K562 (cell line): ENCODE data around the gene DST. TPM values are rescaled to one million over a fixed set of nuclear protein-coding genes. Genes with fewer than 3 reads are reported as not detected.

Experiments used
- ATAC-seq: fragments of 200-7000 bp; cut with Tn5 transposase; 3 replicates; pipeline ENCODE4 v1.9.1; 2020; ENCODE audit warnings: moderate library complexity
- BruUV-seq: library from RNA; stranded (reverse); fragments of 400-500 nt; replicated peaks from 2 replicates; lab custom pipeline; 2021; lab: Mats Ljungman, UMichigan
- CTCF ChIA-PET: fragments of 300-600 bp; formaldehyde crosslinking; extraction: SDS; loops from one replicate; lab custom pipeline; 2021; ENCODE audit warnings: low intra/inter-chr PET ratio; lab: Yijun Ruan, JAX
- POLR2A ChIA-PET: fragments of 300-600, 350-650 bp; sonication (Branson Sonifier 250); formaldehyde crosslinking; extraction: SDS; loops from one replicate; lab custom pipeline; 2021; ENCODE audit warnings: antibody characterized with exemption, inconsistent platforms; lab: Yijun Ruan, JAX
- DNase-seq, 4 experiments: peaks; one replicate each; pipeline versions ENCODE4 v3.0.0 to v3.0.0-alpha.2; 2011 to 2018; ENCODE audit warnings: low spot score in 3 of 4, mixed read lengths in 3 of 4; ENCODE audit errors: extremely low read depth in 1 of 4
- FAIRE-seq: peaks from 2 replicates; lab custom pipeline; 2011; peaks lifted over from hg19 to GRCh38; lab: Jason Lieb, UNC
- H2AFZ ChIP-seq: 2 replicates; pipeline ENCODE4 v1.6.0; 2011; ENCODE audit warnings: low read depth, low read length, control low read depth, inconsistent platforms
- H3K27ac ChIP-seq: fragments of 200-600 bp; 3 replicates; pipeline ENCODE4 v1.8.0; 2011; ENCODE audit warnings: low read depth, mild to moderate bottlenecking, control low read depth, inconsistent platforms, low read length, moderate library complexity, mixed read lengths; ENCODE audit errors: extremely low read depth
- H3K27me3 ChIP-seq, 2 experiments: fragments of 300-600 bp in 1 of 2; 2 replicates in 1 of 2; 3 replicates in 1 of 2; pipeline versions ENCODE4 v1.6.0 to v1.8.0; 2011; ENCODE audit warnings: inconsistent platforms in 2 of 2, low read length in 2 of 2, mild to moderate bottlenecking in 1 of 2, mixed read lengths in 1 of 2, moderate library complexity in 1 of 2; ENCODE audit not compliant: control insufficient read depth in 2 of 2, insufficient read depth in 2 of 2
- H3K36me3 ChIP-seq: fragments of 300-600 bp; 3 replicates; pipeline ENCODE4 v1.8.0; 2011; ENCODE audit warnings: mild to moderate bottlenecking, low read length, inconsistent platforms; ENCODE audit not compliant: control insufficient read depth, insufficient read depth
- H3K4me1 ChIP-seq, 2 experiments: fragments of 200-600 bp in 1 of 2; replicated peaks in 1 of 2; 2 replicates in 1 of 2; 3 replicates in 1 of 2; pipeline versions ENCODE4 v1.5.1 to v1.8.0; 2011; ENCODE audit warnings: inconsistent platforms in 2 of 2, low read length in 2 of 2, mild to moderate bottlenecking in 1 of 2, mixed read lengths in 1 of 2, moderate library complexity in 1 of 2; ENCODE audit not compliant: control insufficient read depth in 2 of 2, insufficient read depth in 2 of 2
- H3K4me2 ChIP-seq: 2 replicates; pipeline ENCODE4 v1.6.1; 2011; ENCODE audit warnings: low read length, control low read depth, inconsistent platforms, mixed read lengths; ENCODE audit not compliant: insufficient read depth
- H3K4me3 ChIP-seq: fragments of 200-600 bp; sonication (generic), shearing (Covaris generic); 2 replicates; pipeline ENCODE4 v1.5.1; 2016; ENCODE audit warnings: control low read depth, inconsistent platforms
- H3K79me2 ChIP-seq: fragments of 200-600 bp; 3 replicates; pipeline ENCODE4 v1.8.0; 2011; ENCODE audit warnings: low read length, inconsistent platforms; ENCODE audit not compliant: control insufficient read depth, insufficient read depth
- H3K9ac ChIP-seq, 2 experiments: 2 replicates each; pipeline versions ENCODE4 v1.6.0 to v1.6.1; 2011; ENCODE audit warnings: low read depth in 2 of 2, low read length in 2 of 2, control low read depth in 1 of 2, inconsistent platforms in 1 of 2, mild to moderate bottlenecking in 1 of 2, mixed read lengths in 1 of 2; ENCODE audit not compliant: insufficient read depth in 1 of 2
- H3K9me1 ChIP-seq: one replicate; pipeline ENCODE4 v1.6.0; 2011; ENCODE audit warnings: inconsistent platforms, mild to moderate bottlenecking, low read length, moderate library complexity; ENCODE audit not compliant: control insufficient read depth, insufficient read depth
- H3K9me3 ChIP-seq: replicated peaks from 2 replicates; pipeline ENCODE4 v1.5.1; 2011; ENCODE audit warnings: low read depth, low read length, inconsistent platforms; ENCODE audit not compliant: control insufficient read depth, insufficient read depth
- H4K20me1 ChIP-seq: replicated peaks from 2 replicates; pipeline ENCODE4 v1.6.1; 2011; ENCODE audit warnings: low read length, inconsistent platforms, mixed read lengths; ENCODE audit not compliant: control insufficient read depth, insufficient read depth
- BDP1 ChIP-seq: IDR thresholded peaks from 3 replicates; pipeline ENCODE4 v1.6.1; 2011; ENCODE audit not compliant: insufficient read length, insufficient read depth
- BMI1 ChIP-seq: fragments of 150-350 bp; IDR thresholded peaks from 2 replicates; pipeline ENCODE4 v1.6.1; 2014; ENCODE audit warnings: low read length
- BRCA1 ChIP-seq, 2 experiments: fragments of 450-650 bp in 1 of 2; sonication (generic) in 1 of 2; formaldehyde crosslinking in 1 of 2; IDR thresholded peaks; 2 replicates each; pipeline versions ENCODE4 v1.5.0 to v1.6.1; 2017 to 2020; ENCODE audit warnings: mild to moderate bottlenecking in 1 of 2, missing genetic modification reagents in 1 of 2
- BRD9 ChIP-seq: fragments of 450-650 bp; IDR thresholded peaks from 2 replicates; pipeline ENCODE4 v1.6.1; 2018; ENCODE audit warnings: low read depth; ENCODE audit not compliant: partially characterized antibody
- CBX3 ChIP-seq, 2 experiments: IDR thresholded peaks; 1 replicate in 1 of 2; 2 replicates in 1 of 2; pipeline ENCODE4 v1.6.1; 2012; ENCODE audit warnings: inconsistent platforms in 2 of 2, low read length in 2 of 2, borderline replicate concordance in 1 of 2, control low read depth in 1 of 2
- CCNT2 ChIP-seq: IDR thresholded peaks from 2 replicates; pipeline ENCODE4 v1.6.1; 2011; ENCODE audit warnings: borderline replicate concordance, low read depth, mild to moderate bottlenecking, moderate library complexity, mixed read lengths, low read length; ENCODE audit not compliant: insufficient read length; ENCODE audit errors: extremely low read depth
- CEBPB ChIP-seq: fragments of 450-650 bp; IDR thresholded peaks from 2 replicates; pipeline ENCODE4 v1.6.1; 2016; ENCODE audit warnings: missing genetic modification characterization, missing compliant biosample characterization
- CREB1 ChIP-seq, 2 experiments: sonication (generic) in 1 of 2; formaldehyde crosslinking in 1 of 2; IDR thresholded peaks; 2 replicates each; pipeline versions ENCODE4 v1.6.1 to v1.8.0; 2012 to 2022; ENCODE audit warnings: inconsistent platforms in 1 of 2, mild to moderate bottlenecking in 1 of 2, missing genetic modification reagents in 1 of 2, moderate library complexity in 1 of 2
- DNMT1 ChIP-seq: fragments of 450-650 bp; IDR thresholded peaks from 2 replicates; pipeline ENCODE4 v1.6.1; 2016; ENCODE audit warnings: antibody characterized with exemption, mild to moderate bottlenecking
- HNRNPK ChIP-seq: fragments of 200-400 bp; formaldehyde crosslinking; IDR thresholded peaks from one replicate; pipeline ENCODE4 v1.6.1; 2018; ENCODE audit warnings: mild to moderate bottlenecking, low read depth, low read length; ENCODE audit not compliant: poor library complexity, severe bottlenecking
- NR3C1 ChIP-seq: sonication (generic); formaldehyde crosslinking; IDR thresholded peaks from 2 replicates; pipeline ENCODE4 v1.8.1; 2022; ENCODE audit warnings: missing genetic modification reagents
- U2AF1 ChIP-seq: fragments of 200-400 bp; formaldehyde crosslinking; optimal IDR thresholded peaks from 2 replicates; pipeline ENCODE3; 2017; ENCODE audit warnings: mild to moderate bottlenecking, low read depth, low read length, moderate library complexity
- ZNF57 ChIP-seq: fragments of 450-650 bp; formaldehyde crosslinking; IDR thresholded peaks from 2 replicates; pipeline ENCODE4 v1.4.0; 2020; ENCODE audit warnings: mild to moderate bottlenecking, moderate library complexity
- WGBS: fragments of 100-300 bp; shearing (Covaris generic); methylation state at CpG from one replicate; pipeline ENCODE4 v1.1.6; 2016; ENCODE audit warnings: low coverage, mixed read lengths; ENCODE audit not compliant: insufficient coverage; ENCODE audit errors: missing lambda C conversion rate; 5-methylcytosine and 5-hydroxymethylcytosine counted together
- in situ Hi-C: fragments of 300-500 bp; cut with MboI; formaldehyde crosslinking; loops from 4 replicates; pipeline ENCODE4 v1.15.0; 2018; ENCODE audit warnings: inconsistent platforms, mixed read lengths
- intact Hi-C: fragments of 100-400 bp; cut with micrococcal nuclease; formaldehyde crosslinking; loops from 2 replicates; pipeline ENCODE4 v1.14.2; 2022
- polyA plus RNA-seq, 8 experiments: library from polyadenylated mRNA; depleted of rRNA in 4 of 8; stranded (reverse) in 5 of 8; unstranded in 3 of 8; fragments of >200 nt; fragmentation: Nextera tagmentation in 2 of 8; fragmentation: Illumina TruSeq in 1 of 8; extraction: Ambion mirVana in 2 of 8; extraction: Trizol in 1 of 8; gene quantifications; 2 replicates each; pipeline versions ENCODE4 v1.2.1 to v1.2.3, GENCODE V29; 2011 to 2014; ENCODE audit warnings: inconsistent platforms in 1 of 8, missing spikeins in 1 of 8
- total RNA-seq, 7 experiments: library from RNA; depleted of rRNA in 6 of 7; stranded (reverse); fragments of >200 nt in 6 of 7; fragmentation: Illumina TruSeq in 2 of 7; extraction: Trizol in 2 of 7; gene quantifications; 2 replicates each; pipeline versions ENCODE4 v1.2.1 to v1.2.3, GENCODE V29; 2011 to 2021; ENCODE audit warnings: low replicate concordance in 1 of 7
- TF ChIP-seq, protein P1 (sequence below): fragments of 200-400 bp; formaldehyde crosslinking; IDR thresholded peaks from 2 replicates; pipeline ENCODE4 v1.6.1; 2017; ENCODE audit warnings: mild to moderate bottlenecking, low read depth, low read length, moderate library complexity
- TF ChIP-seq, protein P2 (sequence below), 2 experiments: fragments of 450-650 bp in 1 of 2; sonication (generic) in 1 of 2; formaldehyde crosslinking; conservative IDR thresholded peaks; 2 replicates each; pipeline versions ENCODE4 v1.4.0 to v1.8.1; 2020 to 2022; ENCODE audit warnings: mild to moderate bottlenecking in 1 of 2, missing genetic modification reagents in 1 of 2

DST gene
- total and polyA plus RNA-seq, 9 of the 15 experiments (the other 6 are each of a cell fraction or from before 2014, with no cell fraction given), result 5.2 to 21.9 (median 13.3) TPM

DNA sequence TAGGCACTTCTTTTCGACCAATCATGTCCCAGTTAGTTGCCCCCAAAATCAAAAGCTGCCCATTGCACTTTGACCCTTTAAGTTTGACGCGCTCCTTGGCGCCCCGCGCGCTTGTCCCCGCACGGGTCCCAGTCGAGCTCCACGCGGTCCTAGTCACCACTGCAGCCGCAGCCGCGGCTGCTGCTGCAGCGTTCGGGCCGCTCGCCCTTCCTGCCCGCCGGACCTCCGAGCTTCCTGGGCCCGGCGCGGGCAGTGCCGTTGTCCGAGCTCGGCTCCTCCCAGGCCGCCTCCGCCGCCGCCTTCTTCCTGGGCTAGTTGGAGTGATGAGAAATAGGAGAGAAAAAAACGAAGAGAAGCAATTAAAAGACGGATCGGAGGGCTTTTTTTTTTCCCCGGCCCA lies 209.6 kb downstream of the DST start:
- no peaks in the 10 kb centered on the region for H4K20me1 ChIP-seq
- peaks cover 12 to 34% of the 10 kb centered on the region in 2 experiments for H3K27me3 ChIP-seq
- no peak for TF ChIP-seq DNMT1
- no peak for TF ChIP-seq BDP1
- no peak for TF ChIP-seq CEBPB
- TF ChIP-seq CCNT2, result no peak
- TF ChIP-seq, protein P1, sequence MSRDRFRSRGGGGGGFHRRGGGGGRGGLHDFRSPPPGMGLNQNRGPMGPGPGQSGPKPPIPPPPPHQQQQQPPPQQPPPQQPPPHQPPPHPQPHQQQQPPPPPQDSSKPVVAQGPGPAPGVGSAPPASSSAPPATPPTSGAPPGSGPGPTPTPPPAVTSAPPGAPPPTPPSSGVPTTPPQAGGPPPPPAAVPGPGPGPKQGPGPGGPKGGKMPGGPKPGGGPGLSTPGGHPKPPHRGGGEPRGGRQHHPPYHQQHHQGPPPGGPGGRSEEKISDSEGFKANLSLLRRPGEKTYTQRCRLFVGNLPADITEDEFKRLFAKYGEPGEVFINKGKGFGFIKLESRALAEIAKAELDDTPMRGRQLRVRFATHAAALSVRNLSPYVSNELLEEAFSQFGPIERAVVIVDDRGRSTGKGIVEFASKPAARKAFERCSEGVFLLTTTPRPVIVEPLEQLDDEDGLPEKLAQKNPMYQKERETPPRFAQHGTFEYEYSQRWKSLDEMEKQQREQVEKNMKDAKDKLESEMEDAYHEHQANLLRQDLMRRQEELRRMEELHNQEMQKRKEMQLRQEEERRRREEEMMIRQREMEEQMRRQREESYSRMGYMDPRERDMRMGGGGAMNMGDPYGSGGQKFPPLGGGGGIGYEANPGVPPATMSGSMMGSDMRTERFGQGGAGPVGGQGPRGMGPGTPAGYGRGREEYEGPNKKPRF, result no peak
- TF ChIP-seq U2AF1, result no peak
- TF ChIP-seq, protein P2, sequence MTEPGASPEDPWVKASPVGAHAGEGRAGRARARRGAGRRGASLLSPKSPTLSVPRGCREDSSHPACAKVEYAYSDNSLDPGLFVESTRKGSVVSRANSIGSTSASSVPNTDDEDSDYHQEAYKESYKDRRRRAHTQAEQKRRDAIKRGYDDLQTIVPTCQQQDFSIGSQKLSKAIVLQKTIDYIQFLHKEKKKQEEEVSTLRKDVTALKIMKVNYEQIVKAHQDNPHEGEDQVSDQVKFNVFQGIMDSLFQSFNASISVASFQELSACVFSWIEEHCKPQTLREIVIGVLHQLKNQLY (CRISPR knock-in tag; conservative IDR thresholded peaks at IDR 0.05), result no peak
- no peak for TF ChIP-seq CREB1 (IDR thresholded peaks at IDR 0.05)
- no peak for TF ChIP-seq CREB1 (CRISPR knock-in tag; IDR thresholded peaks at IDR 0.05)
- no peak for TF ChIP-seq HNRNPK
- TF ChIP-seq BMI1, result no peak
- TF ChIP-seq NR3C1, result no peak
- TF ChIP-seq BRCA1 (IDR thresholded peaks at IDR 0.05), result no peak
- no peak for TF ChIP-seq BRCA1 (CRISPR knock-in tag; IDR thresholded peaks at IDR 0.05)
- no peak for TF ChIP-seq CBX3 (IDR thresholded peaks at IDR 0.05; ENCODE audit: borderline replicate concordance in 1 of 2, low read length in 2 of 2)
- no peak for TF ChIP-seq ZNF57 (CRISPR knock-in tag)
- no peak for TF ChIP-seq BRD9
- H3K4me2 ChIP-seq, result no peak overlapping the region
- no peaks in the 10 kb centered on the region for H3K9me3 ChIP-seq
- no peaks in the 10 kb centered on the region for H3K36me3 ChIP-seq
- in situ Hi-C loops (no loop called here), intact Hi-C loops (no loop called here)
- POLR2A ChIA-PET, result no interaction called here
- no peak overlapping the region for H3K4me3 ChIP-seq
- no peaks in the 10 kb centered on the region for H3K79me2 ChIP-seq
- DNase-seq, result no peak
- FAIRE-seq, result no peak
- CTCF ChIA-PET, result no interaction called here
- BruUV-seq, result no TSS peak
- ATAC-seq, result no peak
- no peaks in the 10 kb centered on the region for H3K9me1 ChIP-seq
- 45% methylated on average over 23 of the region's 36 CpGs for WGBS
- no peak overlapping the region for H3K9ac ChIP-seq
- peaks cover 0 to 4% of the 10 kb centered on the region in 2 experiments; a peak in 1 of 5 replicates for H3K4me1 ChIP-seq
- no peak overlapping the region for H2AFZ ChIP-seq
- H3K27ac ChIP-seq, result no peak overlapping the region
